AG09319 (cell line): ENCODE results near the gene PCYT1B.
"Not testable (repeated sequence)": the region's sequence is repeated elsewhere in the genome, so short reads cannot be mapped to it uniquely, and the experiment has no call there.

Experiments used
- DNase-seq: peaks from one replicate; pipeline ENCODE4 v3.0.0-alpha.2; 2010; ENCODE audit warnings: low read depth; ENCODE audit errors: extremely low read depth
- CTCF ChIP-seq: IDR thresholded peaks from 2 replicates; pipeline ENCODE4 v1.5.1; 2011; ENCODE audit warnings: low read depth, mild to moderate bottlenecking, inconsistent platforms, low read length, moderate library complexity

Gene PCYT1B

GRCh38 chrX:24659646-24660045 lies 12.5 kb upstream of the PCYT1B start:
- no peak for DNase-seq
- TF ChIP-seq CTCF, result no peak

GRCh38 chrX:24659106-24659505 lies 12.0 kb upstream of the PCYT1B start:
- no peak for TF ChIP-seq CTCF
- no peak for DNase-seq

GRCh38 chrX:24658421-24658820 lies 11.3 kb upstream of the PCYT1B start:
- DNase-seq, result no peak
- no peak for TF ChIP-seq CTCF

GRCh38 chrX:24657671-24658386 lies 10.7 kb upstream of the PCYT1B start:
- DNase-seq, result no peak
- no peak for TF ChIP-seq CTCF

- DNase-seq, result not testable (repeated sequence)
These were observed 8.5 kb upstream of the PCYT1B start for GRCh38 chrX:24655679-24656078.

- no peak for DNase-seq
- no peak for TF ChIP-seq CTCF
These were observed 4.6 kb upstream of the PCYT1B start for GRCh38 chrX:24651783-24652182.

GRCh38 chrX:24648495-24648894 lies 1.3 kb upstream of the PCYT1B start:
- no peak for TF ChIP-seq CTCF

GRCh38 chrX:24646745-24647182 lies 383 bp downstream of the PCYT1B start:
- TF ChIP-seq CTCF, result no peak
- DNase-seq, result no peak

More at GRCh38 chrX:24648495-24648894, 1.3 kb upstream of the PCYT1B start:
- no peak for DNase-seq
